Activated T-helper 1 cell treated with Interleukin-2 at 50 U/mL for 16 hours (primary cell): ENCODE data around the gene ZNRF1.
"Not testable (repeated sequence)": the region's sequence is repeated elsewhere in the genome, so short reads cannot be mapped to it uniquely, and the experiment has no call there.

ENCODE experiments used
- DNase-seq: peaks from one replicate; pipeline ENCODE4 v3.0.0-alpha.2; 2020; ENCODE audit warnings: low read depth

ZNRF1 gene

DNA sequence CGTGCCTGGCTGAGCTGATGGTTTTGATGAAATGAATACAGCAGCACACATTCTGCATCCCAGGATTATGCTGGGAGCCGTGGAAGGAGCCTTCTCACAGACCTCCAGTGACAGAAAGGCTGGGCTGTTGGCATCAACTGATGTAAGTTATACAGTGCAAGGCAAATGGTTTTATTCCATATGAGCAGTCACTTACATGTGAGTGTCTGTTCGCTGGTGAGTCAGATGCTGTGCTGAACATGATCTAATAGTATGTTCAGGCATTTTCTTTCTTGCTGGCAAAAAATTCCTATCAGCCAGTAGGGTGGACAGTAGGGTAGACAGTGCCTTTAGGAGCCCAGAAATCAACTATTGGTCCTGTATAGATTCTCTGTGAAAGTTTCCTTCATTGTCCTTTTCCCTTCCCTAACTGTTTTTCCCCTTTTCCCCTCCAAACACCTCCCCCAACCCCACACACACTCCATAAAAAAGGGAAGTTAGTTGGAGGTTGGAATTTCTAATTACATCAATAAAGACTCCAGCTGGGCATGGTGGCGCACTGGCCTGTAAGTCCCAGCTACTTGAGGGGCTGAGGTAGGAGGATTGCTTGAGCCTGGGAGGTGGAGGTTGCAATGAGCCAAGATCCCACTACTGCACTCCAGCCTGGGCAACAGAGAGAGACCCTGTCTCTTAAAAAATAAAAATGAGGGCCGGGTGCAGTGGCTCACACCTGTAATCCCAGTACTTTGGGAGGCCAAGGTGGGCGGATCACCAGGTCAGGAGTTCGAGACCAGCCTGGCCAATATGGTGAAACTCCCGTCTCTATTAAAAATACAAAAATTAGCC, 81.6 kb downstream of the ZNRF1 start:
- no peak for DNase-seq

DNA sequence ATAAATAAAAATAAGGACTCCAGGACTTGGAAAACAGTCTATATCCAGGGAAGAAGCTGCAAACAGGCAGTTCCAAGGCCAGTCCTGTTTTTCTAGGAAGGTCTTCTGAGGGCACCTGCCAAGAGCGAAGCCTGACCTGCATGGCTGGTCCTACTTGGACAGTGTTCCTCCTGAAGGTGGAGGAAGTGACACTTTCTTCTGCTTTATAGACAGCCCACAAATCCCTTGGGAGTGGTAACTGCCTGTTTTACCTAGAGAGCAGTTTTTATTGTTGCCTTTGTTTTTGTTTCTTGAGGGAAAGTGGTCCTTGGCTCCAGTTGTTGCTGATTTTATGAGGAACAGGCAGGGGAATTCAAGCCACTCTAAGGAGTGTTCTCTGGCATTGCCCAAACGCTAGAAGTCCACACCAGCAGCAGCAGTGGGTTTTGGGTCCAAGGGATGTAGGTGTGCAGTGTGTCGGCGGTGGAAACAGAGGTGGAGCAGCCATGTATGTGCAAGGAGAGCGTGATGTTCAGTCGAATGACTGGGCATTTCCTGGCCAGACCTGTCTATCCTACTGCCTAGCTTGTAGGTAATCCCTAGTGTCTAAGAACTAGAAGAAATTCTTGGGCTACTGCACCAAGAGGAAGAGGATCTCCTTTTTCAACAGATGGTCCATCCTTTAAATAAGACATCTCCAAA, 82.5 kb downstream of the ZNRF1 start:
- DNase-seq: no peak

- DNase-seq: no peak
These were observed 85.0 kb downstream of the ZNRF1 start for GRCh38 chr16:75083813-75084212.

- DNase-seq: no peak
These were observed 86.7 kb downstream of the ZNRF1 start for GRCh38 chr16:75085556-75085955.

GRCh38 chr16:75086281-75086680, 87.5 kb downstream of the ZNRF1 start:
- DNase-seq: no peak

GRCh38 chr16:75086688-75087374, 88.0 kb downstream of the ZNRF1 start:
- DNase-seq: no peak

GRCh38 chr16:75087375-75087979, 88.7 kb downstream of the ZNRF1 start:
- no peak for DNase-seq

GRCh38 chr16:75088216-75088615, 89.4 kb downstream of the ZNRF1 start:
- no peak for DNase-seq

DNA sequence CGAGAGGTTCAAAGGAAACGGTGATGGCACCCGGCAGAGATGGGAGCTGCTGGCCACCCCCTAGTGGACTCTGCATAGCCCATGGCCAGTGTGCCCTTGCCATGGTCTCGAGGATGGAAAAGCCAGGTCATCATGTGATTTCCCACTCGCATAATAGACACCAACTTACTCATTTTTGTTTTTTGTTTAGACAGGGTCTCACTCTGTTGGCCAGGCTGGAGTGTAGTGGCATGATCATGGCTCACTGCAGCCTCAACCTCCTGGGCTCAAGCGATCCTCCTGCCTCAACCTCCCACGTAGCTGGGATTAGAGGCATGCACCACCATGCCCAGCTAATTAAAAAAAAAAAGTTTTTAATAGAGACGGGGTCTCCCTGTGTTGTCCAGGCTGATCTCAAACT, 90.1 kb downstream of the ZNRF1 start:
- DNase-seq: no peak

DNA sequence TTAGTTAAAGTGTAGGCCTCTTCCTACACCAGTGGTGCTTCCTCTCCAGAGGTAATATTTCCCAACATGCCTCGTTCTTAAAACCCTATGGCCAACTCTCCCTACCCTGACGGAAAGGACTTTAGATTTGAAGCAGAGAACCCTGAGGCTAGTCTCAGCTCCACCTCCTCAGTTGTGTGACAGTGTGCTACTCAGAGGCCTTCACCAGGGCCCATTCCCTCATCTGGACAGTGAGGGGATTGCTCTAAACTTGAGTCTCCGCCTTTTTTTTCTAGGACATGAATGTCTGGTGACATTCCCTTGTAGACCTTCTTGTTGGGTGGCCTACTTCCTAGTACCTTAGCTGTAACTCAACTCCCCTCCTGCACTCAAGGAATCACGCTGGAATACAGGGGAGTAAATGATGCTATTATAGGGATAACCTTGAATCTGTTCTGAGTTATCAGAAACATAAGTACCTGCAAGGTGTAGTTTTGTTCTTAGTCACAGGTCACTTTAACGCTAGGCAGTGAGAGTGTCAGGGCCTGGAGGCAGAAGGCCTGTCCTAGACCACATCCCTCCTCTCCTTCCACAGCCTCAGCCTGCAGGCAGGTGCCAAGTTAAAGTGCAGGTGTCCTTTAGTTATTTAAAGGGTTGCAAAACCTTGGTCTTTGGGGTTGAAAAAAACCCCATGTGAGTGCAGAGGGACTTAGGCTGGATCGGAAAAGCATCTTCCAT, 90.8 kb downstream of the ZNRF1 start:
- no peak for DNase-seq

- not testable (repeated sequence) for DNase-seq
These were observed 92.1 kb downstream of the ZNRF1 start for GRCh38 chr16:75090899-75091298.

DNA sequence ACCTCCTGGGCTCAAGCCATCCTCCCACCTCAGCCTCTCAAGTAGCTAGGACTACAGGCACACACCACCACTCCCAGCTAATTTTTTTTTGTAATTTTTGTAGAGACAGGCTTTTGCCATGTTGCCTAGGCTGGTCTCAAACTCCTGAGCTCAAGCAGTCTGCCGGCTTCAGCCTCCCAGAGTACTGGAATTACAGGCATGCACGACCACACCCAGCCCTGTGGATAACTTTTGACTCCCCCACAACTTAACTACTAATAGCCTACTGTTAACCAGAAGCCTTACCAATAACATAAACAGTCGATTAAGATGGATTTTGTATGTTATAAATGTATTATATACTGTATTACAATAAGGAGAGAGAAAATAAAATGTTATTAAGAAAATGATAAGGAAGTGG, 92.8 kb downstream of the ZNRF1 start:
- DNase-seq: not testable (repeated sequence)

DNA sequence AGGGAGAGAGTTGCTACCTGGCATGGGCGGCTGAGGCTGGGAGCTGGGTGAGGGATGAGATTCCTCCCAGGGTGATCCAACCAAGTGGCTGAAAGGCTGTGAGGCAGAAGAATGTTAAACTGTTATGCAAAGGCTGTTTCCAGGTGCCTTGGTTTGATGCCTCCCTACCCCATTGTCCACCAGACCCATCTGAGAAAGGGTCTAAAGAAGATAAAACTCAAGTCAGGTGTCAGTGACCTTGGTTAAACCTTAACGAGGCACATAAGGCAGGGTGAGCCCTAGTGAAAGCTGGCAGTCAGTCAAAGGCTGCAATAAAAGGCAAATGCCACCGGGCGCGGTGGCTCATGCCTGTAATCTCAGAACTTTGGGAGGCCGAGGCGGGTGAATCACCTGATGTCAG, 94.0 kb downstream of the ZNRF1 start:
- no peak for DNase-seq

DNA sequence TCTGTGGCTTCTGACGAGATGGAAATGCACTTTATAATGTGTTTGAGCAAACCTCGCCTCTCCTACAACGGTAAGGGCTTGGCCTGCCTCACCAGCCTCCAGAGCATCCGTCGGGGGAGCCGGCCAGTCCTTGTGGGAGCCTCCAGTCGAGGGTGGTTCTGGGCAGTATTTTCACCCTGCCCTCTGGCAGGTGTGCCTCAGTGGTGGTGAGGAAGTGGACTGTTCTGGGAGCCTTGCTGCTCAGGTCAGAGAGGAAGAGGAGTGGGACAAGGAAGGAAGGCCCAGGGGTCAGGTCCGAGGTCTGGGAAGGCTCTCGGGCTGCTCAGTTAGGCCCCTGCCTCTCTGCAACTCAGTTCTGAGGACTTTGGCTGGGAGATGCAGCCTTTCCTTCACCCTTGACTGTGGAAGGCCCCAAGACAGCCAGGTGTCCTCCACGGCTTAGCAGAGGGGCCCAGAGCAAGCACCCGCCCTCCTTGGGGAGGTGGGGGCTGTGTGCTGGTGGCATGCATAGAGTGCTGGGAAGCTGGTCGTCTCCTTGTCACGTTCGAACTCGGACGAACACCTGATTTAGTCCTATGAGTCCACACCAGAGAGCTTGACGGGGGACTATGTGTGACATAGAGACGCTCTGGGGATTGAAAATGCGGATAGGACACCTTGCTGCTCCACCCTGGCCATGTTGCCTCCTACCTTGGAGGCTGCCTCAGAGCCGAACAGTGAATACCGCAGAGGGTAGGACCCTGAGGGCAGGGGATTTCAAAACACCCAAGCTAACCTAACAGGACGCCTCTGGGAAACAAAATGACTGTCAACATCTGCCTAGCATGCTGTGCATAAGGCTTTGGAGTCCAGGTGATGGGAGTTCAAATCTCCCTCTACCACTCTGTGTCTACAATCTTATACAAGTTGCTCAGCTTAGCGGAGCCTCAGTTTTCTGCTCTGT, 95.0 kb downstream of the ZNRF1 start:
- no peak for DNase-seq

GRCh38 chr16:75095204-75095621, 96.4 kb downstream of the ZNRF1 start:
- DNase-seq: no peak

GRCh38 chr16:75096656-75097055, 97.8 kb downstream of the ZNRF1 start:
- DNase-seq: no peak

- no peak for DNase-seq
These were observed 98.5 kb downstream of the ZNRF1 start for GRCh38 chr16:75097191-75097761.

DNA sequence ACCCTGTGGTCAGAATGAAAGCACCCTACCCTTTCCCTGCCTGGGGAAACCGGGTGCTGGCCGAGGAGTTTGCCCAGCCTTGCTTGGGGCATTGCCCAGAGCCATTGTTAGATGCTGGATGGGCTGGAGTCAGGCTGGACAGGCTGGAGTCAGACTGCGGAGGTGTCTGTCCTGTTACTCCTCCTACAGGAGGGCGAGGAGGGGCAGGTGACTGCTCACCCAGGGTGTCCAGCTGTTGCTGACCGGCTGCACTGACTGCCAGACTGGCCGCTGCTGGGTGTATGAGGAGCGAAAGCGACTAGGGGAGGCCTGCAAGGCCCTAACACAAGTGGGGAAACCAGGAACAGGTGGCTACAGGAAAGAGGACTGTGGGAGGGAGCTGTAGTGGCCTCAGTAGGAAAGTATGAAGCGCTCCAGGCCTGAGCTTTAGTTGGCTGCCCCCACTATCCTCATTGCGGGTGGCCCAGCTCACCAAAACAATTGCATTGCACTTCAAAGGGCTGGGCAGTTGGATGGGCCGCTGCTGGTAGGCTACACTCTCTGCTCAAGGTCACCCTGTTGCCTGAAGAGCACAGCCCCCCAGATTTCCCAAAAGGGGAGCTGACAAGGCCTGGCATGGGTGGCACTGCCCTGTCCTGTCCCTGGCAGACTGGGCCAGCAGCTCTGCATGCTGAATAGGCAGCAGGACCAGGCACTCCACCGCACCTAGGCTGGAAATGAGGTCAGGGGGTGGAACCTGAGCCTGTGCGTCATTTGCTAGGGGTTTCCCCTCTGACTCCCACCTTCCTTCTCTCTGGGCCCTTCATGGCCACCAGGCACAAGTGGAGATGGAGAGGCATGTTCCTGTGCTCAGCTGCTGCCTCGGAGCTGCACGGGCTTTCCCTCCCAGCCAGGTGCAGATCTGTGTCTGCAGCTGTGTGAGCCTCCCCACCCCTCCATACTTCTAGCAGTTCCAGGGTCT, 99.4 kb downstream of the ZNRF1 start:
- DNase-seq: peak; percentile 48

GRCh38 chr16:75099075-75099667, 100.3 kb downstream of the ZNRF1 start:
- no peak for DNase-seq
